HG03378 (cell line): ENCODE data around the gene CCSER1.
A peak's percentile ranks its signal among the peaks of the same experiment; 100 is the strongest.

ENCODE experiments used
- ATAC-seq: cut with Tn5 transposase; IDR thresholded peaks from one replicate; pipeline ENCODE4 v1.9.1; 2021; ENCODE audit warnings: mild to moderate bottlenecking, moderate library complexity; ENCODE audit not compliant: unreplicated experiment

The CCSER1 gene

DNA sequence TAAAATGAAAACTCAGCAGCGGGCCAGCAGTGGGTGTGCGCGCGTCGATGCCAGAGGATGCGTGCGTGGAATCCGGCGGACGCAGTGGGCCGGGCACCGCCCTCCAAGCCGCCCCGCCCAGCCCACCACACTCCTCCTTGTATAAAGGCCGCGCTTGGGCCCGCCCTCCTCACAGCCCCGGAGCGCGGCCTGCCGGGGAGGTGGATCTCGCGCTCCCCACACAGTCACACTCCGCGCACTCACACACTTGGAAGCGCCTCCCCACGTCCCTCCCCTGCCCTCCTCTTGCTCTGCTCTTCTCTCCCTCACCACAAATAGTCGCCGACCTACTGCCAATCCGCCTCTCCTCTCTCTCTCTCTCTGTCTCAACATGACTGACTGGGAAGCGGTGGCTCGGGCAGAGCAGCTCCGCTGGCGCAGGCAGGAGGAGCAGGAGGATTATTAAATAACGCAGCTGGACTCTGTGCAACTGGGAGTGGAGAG is at the start of gene CCSER1:
CCSER1 (plus strand) TSS at position 172 of the 483 bp plus-strand sequence.
- ATAC-seq, result peak; percentile 48

DNA sequence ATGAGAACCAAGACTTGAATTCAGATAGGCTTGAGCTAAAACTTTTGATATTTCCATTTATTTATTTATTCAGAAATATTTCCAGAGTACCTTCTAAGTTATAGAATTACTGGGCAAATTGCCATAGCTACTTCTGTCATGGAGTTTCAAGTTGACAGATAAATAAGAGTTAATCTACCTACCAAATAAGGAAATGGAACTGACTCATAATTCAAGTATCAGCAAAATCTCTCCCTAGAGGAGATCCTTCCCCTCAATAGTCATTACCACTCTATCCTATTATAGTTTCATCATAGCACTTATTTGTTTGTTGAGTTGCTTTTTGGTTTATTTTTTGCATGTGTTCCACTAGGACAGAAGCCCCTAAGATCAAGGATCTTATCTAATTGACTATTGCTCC is 48.8 kb upstream of the CCSER1 start:
- ATAC-seq, result peak; percentile 90

DNA sequence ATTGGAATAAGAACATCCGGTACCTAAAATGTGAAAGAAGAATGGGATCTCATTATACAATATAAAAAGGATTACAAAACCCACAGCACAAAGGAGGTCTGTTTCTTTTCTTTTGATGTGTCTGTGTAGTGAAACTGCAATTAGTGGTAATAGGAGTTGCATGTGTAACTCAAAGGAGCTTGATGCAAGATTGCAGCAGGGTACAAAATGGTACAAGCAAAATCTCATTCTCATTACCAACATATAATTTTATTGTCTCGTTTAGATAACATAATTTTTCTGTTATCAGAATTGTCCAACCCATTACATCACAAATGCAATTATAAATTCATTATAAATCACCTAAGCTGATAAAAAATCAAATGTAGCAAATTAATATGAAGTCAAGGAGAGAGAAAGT is 47.1 kb upstream of the CCSER1 start:
- no peak for ATAC-seq

DNA sequence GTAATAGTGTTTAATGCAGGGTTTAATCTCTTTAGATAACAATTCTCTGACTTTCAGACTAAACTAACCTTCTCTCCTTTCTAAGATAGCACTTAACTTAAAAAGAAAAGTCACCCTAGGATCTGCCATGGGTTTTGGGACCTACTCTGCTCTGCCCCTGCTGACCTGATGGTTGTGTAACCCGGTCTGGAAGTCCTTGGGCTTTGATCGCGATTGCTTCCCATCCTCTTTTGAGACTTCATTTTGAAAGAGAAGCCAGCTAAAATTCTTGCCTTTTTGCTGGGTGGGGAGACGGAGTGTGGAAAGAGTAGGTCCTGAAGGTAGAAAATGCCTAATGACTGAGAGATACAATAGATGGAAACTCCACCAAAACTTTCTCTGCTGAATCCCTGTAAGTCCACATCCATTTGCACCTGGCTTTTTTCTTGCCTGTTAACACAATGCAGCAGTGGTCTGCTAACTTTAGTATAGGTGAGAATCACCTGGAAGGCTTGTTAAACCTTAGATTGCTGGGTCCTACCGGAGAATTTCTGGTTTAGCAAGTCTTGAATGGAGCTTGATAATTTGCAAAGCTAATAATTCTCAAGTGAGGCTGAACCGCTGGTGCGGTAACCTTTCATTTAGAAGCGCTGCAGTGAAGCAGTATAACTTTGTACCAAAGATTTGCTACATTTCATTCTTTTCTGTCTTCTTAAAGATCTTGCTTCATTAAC is 45.6 kb upstream of the CCSER1 start:
- ATAC-seq, result no peak

DNA sequence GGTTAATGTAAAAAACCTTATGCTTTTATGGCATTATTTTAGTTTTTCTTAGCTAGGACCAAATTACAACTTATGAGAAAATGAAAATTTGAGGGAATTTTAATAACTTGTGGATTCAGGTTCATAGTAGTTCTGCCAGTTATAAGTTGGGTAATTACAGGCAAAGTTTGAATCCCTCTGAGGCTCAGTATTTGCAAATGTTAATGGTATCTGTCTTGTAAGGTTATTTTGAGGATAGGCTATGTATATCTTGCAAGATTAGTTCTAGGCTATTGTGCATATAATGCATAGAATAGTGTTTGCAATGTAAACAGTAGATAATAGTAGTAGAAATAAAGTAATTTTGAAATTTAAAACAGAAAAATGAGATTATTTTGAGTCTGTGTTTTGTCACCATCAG is 44.7 kb upstream of the CCSER1 start:
- ATAC-seq, result no peak

DNA sequence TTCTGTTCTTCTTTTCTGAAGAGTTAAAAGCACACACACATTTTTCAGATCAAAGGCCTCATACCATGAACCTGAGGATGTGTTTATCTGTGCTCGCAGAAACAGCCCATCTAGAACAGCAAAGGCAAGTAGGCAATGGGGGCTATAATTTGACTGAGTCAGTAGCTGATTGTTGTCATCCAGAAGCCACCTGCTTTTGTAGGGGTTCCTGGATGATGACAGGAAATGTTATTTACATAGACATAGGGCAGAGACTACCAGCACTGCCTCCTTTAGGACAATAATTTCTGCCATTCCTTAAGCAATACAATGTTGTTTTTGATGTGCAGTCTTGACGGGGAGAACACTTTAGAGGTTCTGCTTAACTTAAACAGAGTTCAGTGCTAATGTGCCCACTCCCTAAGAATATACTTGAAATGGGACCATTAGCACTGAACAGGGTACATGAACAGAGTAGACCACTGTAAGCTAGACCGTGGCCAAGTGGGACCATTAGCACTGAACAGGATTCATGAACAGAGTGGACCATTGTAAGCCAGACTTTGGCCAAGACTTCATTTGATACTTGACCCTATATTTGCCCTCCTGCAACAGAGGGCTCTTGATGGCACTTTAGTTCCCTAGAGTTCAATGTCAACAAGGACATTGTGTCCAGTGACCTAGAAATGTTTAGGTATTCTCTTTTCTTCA is 42.8 kb upstream of the CCSER1 start:
- no peak for ATAC-seq

DNA sequence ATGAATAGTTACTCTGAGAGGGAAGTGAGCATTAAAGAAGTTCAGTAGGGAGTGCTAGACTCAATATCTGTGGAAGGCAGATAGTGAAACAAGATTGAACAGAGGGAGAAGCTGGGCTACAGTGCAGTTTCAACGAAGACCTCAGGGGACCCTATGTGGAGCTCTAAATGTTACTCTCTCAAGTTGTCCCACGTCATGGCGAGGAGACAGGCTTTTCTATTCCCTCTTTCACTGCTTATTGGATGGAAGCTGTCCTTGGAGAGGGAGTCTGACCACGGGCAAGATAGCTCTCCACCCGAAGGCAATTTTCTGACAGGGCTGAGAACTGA is 42.3 kb upstream of the CCSER1 start:
- no peak for ATAC-seq

DNA sequence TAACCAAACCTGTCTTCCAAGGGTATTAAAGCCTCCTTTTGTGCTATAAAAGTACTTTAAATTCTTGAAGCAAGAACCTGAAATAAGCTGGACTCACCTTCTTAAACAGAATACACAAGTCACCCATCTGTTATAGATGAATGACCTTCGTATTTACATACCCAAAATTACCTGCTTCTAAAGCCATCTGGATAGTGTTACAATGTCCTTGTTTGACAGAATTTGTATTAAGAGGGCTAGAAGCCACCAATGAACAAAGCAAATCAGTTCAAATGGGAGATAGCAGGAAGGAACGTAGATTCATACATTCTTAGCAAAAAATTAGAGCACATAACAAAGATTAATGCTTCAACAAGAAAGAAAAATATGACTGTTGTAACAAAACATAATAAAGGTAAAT is 33.7 kb upstream of the CCSER1 start:
- ATAC-seq, result no peak

DNA sequence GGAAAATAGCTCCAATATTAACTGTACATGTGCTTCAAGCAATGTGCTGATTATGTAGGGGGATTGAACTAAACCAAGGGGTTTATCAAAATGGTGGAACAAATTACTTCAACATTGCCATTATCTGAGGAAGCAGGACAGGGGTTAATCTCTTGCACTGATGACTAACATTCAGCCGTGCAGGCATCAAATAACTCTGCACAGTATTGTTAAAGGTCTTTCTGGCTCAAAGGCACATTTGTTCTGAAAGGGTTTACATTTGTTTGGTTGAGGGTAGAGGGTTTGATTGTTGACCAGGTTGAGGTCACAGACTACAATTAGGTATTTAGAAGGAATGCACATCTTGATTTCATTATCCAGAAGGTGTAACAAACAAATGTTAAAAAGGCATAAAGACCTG is 32.2 kb upstream of the CCSER1 start:
- ATAC-seq, result no peak

DNA sequence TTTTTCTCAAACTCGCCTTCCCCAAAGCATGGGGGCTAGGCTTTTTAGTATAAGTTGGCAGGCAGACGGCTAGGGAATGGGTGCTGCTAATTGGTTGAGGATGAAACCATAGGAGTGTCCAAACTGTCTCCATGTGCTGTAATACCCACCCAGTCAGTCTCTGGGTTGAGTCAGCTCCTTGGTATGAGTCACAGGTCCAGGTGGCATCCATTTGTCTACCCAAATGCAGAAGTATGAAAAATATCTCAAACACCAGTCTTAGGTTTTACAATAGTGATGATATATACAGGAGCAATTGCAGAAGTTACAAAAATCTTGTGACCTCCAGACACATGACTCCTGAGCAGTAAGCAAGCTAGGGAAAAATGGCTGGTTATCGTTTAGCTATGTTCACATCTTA is 27.4 kb upstream of the CCSER1 start:
- ATAC-seq, result peak; percentile 73

DNA sequence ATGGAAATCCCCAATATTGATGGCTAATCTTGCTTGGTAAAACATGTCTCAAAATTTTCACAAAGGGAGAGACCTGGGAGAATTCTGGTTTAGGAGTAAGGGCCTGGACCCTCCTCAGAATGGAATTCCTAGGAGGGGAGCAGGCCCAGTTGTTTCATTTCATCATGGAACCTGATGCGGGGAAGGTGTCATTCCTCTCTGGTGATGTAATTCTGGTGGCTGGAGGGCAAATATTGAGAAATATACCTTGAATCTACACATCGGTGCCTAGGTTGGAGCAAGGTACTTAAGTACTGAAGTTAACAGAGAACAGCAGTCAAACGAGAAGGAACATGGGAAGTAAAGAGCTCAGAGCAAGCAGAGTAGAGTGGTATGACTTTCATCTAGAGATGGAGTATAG is 23.2 kb upstream of the CCSER1 start:
- ATAC-seq, result no peak

DNA sequence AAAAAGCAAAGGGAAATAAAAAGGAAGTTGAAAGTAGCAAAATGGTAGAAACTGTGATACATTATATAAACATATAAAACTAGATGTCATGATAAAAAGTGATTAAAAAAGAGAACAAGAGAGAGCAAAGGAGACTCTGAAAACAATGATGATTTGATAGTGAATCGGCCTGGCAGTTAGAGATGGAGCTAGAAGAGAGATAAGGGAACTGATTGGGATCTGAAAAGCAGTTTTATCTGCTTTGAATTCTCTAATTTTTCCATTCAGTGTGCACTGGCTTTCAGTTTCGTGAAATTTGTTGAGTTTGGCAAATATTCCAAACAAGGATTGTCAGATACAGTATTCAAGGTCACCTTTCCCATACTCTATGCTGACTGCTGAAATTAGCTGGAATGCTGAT is 21.9 kb upstream of the CCSER1 start:
- ATAC-seq, result no peak

DNA sequence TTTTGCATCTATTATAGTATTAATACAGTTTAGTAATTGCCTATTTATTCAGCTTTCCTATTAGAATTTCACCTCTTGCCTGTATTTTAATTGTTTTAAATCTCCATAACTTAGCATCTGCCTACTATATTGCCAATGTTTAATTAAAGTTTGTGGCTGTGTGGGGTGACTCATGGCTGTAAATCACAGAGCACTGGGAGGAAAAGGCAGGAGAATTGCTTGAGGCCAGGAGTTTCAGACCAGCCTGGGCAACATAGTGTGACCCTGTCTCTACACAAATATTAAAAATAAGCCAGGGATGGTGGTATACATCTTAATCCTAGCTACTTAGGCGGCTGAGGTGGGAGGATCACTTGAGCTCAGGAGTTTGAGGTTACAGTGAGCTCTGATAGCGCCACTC is 14.5 kb upstream of the CCSER1 start:
- ATAC-seq, result no peak

DNA sequence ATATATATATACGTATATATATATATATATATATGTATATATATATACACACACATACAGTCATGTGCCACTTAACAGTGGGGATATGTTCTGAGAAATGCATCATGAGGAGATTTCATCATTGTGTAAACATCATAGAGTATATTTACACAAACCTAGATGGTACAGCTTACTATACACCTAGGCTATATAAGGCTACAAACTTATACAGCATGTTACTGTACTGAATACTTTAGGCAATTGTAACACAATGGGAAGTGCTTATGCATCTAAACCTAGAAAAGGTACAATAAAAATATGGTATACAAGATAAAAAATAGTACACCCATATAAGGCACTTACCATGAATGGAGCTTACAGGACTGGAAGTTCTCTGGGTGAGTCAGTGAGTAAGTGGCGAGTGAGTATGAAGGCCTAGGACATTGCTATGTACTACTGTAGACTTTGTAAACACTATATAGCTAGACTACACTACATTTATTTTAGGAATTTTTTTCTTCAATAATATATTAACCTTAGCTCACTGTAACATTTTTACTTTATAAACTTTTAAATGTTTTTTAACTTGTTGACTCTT is 13.2 kb upstream of the CCSER1 start:
- no peak for ATAC-seq

DNA sequence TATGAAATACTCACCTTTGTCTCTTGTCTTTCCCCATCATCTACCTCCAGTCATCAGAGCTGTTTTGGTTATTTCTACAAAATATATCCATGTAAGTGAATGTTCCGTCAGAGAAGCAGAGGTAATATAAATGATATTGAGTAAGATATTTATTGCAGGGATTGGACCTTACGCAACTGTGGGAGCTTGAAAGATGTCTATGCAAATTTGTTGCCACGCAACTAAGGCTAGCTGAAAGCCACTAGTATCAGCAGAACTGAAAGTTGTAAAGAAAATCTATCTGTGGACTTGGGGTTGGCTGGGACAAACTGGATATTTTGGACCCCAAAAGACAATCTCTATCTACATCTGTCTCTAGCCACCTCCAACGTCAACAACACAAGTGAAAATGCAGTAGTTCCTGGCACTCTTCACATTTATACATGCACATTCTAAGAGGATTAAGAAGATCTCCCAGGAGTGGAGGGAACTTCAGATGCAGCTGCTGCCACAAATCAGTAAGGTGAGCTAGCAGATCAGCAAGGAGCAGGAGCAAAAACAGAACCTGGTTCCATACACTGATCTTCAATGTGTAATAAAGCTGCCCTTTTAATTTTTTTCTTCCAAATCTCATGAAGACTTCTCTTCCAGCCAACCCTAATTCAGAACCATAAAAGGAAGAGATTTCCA is 8.5 kb upstream of the CCSER1 start:
- ATAC-seq, result peak; percentile 54

DNA sequence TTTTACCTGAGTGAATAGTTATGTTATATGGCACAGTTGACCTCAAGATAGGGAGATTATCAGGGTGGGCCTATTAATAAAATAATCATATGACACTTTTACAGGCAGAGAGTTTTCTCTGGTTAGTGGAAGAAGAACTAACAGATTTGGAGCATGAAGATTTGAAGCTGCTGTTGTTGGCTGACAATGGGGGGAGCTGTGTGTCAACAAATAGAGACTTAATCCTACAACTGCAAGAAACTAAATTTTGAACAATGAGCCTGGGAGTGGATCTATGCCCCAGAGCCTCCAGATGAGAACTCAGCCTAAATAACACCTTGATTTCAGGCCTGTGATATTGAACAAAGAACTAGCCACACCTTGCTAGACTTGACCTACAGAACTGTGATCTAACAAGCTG is 7.2 kb upstream of the CCSER1 start:
- no peak for ATAC-seq

DNA sequence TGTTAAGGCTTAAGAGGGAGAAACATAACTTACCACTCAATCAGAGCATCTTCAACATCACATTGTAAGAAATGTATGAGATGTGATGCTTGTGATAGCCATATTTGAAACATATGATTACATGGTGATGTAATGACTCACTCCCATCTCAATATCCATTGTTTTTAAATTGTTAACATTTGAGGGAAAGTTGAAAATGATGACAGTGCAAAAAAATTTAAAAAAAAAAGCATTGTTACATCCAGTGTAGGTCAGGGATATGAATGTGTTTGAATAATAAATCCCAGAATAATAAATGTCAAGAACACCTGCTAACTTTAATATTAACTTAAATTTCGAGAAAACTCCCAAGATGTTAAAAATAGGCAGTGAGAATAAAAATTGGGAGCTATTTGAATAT is 6.4 kb upstream of the CCSER1 start:
- no peak for ATAC-seq

DNA sequence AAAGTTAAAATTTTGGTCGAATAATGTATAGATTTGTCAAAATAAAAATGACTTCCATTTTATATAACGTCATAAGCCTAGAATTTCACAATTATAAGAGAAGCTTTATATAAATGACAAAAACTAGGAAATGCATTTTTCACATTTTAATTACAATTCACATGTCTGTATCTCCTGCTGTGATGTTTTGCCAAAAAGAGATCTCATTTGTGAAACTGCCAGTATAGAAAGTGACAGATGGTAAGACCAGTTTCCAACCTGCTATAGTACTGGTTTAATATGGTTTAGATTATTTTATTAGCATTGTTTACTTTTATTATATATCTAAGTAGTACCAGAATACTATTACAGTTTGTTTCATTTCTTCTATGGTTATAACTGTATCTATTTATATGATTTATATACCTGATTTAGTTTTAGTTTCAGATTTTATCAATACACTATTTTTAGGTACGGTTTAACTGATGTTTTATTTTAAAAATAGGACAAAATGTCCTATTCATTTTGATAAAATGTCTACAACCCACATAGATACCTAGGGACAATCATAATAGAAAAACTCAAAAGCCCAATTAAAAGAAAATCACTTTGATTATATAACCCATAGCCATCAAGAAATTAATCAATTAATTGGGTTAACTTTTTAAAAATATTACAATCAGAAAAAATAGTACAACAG is 5.4 kb upstream of the CCSER1 start:
- no peak for ATAC-seq

DNA sequence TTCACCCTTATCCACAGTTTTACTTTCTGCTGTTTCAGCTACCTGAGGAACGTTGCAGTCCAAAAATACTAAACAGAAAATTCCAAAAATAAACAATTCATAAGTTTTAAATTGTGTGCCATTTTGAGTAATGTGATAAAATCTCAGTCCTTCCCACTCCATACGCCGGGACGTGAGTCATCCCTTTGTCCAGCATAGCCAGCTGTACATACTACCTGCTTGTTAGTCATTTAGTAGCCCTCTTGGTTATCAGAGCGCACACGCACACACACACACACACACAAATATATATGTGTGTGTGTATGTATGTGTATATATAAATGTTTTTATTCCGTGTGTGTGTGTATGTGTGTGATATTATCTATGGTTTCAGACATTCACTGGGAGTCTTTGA is 4.8 kb upstream of the CCSER1 start:
- no peak for ATAC-seq

DNA sequence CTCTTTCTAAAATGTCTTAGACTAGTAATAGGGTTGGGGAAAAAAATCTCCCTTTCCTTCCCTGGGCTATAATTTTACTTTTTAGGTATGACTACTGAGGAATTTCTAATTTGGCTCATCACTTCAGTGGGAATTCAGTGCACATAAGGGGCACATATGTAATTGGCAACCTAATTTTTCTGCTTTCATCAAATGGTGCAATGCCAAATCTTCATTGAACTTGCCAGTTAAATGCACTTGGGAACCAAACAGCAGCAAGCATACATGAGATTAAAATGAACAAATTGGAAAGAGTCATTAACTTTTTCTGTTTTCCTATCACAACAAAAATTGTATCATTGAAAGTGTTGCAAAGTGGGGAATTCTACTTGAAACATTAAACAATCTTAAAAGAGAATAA is 2.9 kb upstream of the CCSER1 start:
- no peak for ATAC-seq

DNA sequence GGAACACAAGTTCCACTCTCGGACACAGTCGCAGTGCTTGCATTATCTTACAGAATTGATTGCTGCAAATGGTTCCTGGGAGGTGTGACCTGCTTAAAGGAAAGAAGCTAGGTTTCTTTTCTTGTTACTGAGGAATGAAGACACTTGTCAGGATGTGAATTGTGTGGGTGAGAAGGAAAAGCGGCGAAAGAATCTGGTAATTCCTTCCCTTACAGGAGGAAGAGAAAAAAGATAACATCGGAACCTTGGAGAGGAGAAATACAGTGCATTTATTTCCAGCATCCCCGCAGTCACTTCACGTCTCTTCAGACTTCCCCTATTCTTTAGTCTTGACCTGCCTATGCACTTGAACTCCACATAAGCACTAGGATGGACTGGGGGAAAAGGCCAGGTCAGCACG is 389 bp upstream of the CCSER1 start:
- ATAC-seq, result peak; percentile 11
